ENCODE data around the gene APC.

- TF ChIP-seq POLR2A (IDR thresholded peaks at IDR 0.05; ENCODE audit: low read depth, low read length) (no peak), POLR2AphosphoS5 (IDR thresholded peaks at IDR 0.05; ENCODE audit: low read depth, low read length) (no peak)
Measured at GRCh38 chr5:112724901-112725300, 12.8 kb upstream of the APC start.
